ENCODE data around the gene NPR3. TPM values are rescaled to one million over a fixed set of nuclear protein-coding genes. Genes with fewer than 3 reads are reported as not detected.

NPR3 gene, protein sequence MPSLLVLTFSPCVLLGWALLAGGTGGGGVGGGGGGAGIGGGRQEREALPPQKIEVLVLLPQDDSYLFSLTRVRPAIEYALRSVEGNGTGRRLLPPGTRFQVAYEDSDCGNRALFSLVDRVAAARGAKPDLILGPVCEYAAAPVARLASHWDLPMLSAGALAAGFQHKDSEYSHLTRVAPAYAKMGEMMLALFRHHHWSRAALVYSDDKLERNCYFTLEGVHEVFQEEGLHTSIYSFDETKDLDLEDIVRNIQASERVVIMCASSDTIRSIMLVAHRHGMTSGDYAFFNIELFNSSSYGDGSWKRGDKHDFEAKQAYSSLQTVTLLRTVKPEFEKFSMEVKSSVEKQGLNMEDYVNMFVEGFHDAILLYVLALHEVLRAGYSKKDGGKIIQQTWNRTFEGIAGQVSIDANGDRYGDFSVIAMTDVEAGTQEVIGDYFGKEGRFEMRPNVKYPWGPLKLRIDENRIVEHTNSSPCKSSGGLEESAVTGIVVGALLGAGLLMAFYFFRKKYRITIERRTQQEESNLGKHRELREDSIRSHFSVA
- 0.27 and 0.38 TPM in 2 replicates for total RNA-seq

GRCh38 chr5:32710550-32711361, at the start of gene NPR3:
TSS of gene NPR3 (plus strand) at chr5:32711321. CDS start at chr5:32711777, 456 bp downstream.

Other genes starting within 250 kb of the NPR3 start
- 120 and 127 TPM in 2 replicates for gene SUB1, start 125.8 kb upstream of the NPR3 start, total RNA-seq